ENCODE measurements around the gene CFAP45. TPM values are rescaled to one million over a fixed set of nuclear protein-coding genes. Genes with fewer than 3 reads are reported as not detected.
A peak's percentile ranks its signal among the peaks of the same experiment; 100 is the strongest.

CFAP45 gene, protein sequence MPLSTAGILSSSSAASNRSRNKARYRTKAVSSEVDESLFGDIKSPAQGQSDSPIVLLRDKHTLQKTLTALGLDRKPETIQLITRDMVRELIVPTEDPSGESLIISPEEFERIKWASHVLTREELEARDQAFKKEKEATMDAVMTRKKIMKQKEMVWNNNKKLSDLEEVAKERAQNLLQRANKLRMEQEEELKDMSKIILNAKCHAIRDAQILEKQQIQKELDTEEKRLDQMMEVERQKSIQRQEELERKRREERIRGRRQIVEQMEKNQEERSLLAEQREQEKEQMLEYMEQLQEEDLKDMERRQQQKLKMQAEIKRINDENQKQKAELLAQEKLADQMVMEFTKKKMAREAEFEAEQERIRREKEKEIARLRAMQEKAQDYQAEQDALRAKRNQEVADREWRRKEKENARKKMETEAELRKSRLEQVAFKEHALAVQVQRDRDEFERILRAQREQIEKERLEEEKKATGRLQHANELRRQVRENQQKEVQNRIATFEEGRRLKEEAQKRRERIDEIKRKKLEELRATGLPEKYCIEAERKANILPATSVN
- 1 to 10 TPM in 1 of 4 donors, not detected in 3; 2.5 TPM for total RNA-seq

- Histone ChIP-seq H3K4me1 (peaks cover 0 to 16% (median 0%) of the 10 kb centered on the region in 4 donors), H3K36me3 (no peaks in the 10 kb centered on the region), H3K27ac (peak within 1 kb of the TSS in 2 of 4 donors; percentile 17 to 36), H3K27me3 (no peaks in the 10 kb centered on the region), H3K4me3 (no peak within 1 kb of the TSS), H3K9me3 (no peaks in the 10 kb centered on the region)
- peak; percentile 33 to 93 (median 88) for DNase-seq
- TF ChIP-seq, protein P1, sequence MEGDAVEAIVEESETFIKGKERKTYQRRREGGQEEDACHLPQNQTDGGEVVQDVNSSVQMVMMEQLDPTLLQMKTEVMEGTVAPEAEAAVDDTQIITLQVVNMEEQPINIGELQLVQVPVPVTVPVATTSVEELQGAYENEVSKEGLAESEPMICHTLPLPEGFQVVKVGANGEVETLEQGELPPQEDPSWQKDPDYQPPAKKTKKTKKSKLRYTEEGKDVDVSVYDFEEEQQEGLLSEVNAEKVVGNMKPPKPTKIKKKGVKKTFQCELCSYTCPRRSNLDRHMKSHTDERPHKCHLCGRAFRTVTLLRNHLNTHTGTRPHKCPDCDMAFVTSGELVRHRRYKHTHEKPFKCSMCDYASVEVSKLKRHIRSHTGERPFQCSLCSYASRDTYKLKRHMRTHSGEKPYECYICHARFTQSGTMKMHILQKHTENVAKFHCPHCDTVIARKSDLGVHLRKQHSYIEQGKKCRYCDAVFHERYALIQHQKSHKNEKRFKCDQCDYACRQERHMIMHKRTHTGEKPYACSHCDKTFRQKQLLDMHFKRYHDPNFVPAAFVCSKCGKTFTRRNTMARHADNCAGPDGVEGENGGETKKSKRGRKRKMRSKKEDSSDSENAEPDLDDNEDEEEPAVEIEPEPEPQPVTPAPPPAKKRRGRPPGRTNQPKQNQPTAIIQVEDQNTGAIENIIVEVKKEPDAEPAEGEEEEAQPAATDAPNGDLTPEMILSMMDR (IDR thresholded peaks at IDR 0.05), result no peak
- TF ChIP-seq POLR2A (IDR thresholded peaks at IDR 0.05), result no peak
Measured at GRCh38 chr1:159900086-159900680, at the start of gene CFAP45. Gene CFAP45, minus strand, starts transcription at chr1:159900165. Its CDS starts 67 bp downstream, at chr1:159900098.

GRCh38 chr1:159949123-159949522 is 49.2 kb upstream of the CFAP45 start:
- peak in 2 of 3 donors; percentile 63 to 66 for DNase-seq
- Histone ChIP-seq H3K4me1 (peaks cover 0 to 24% (median 11%) of the 10 kb centered on the region in 4 donors), H3K27ac (peak overlapping the region in 2 of 4 donors; percentile 20 to 69), H3K9me3 (no peaks in the 10 kb centered on the region), H3K36me3 (no peaks in the 10 kb centered on the region), H3K27me3 (no peaks in the 10 kb centered on the region), H3K4me3 (no peak overlapping the region)
- TF ChIP-seq, protein P1 (IDR thresholded peaks at IDR 0.05), result no peak
- no peak for TF ChIP-seq POLR2A (IDR thresholded peaks at IDR 0.05)

DNA sequence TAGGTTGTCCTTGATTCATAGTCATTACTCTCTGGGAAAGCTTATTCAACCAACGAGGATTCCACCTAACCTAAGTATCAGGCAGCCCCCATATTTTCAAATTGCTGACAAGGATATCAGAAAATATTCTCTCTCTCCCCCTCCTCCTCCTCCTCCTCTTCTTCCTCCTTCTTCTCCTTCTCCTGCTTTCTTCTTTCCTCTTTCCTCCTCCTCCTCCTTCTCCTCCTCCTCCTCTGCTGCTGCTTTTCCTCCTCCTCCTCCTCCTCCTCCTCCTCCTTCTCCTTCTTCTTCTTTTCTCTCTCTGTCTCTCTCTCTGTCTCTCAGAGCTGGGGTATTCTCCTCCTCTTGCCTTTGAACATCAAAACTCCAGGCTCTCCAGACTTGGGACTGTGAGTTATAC is 48.0 kb upstream of the CFAP45 start:
- no peaks in the 10 kb centered on the region for H3K9me3 ChIP-seq
- peaks cover 0 to 24% (median 11%) of the 10 kb centered on the region in 4 donors for H3K4me1 ChIP-seq
- H3K27ac ChIP-seq, result peak overlapping the region in 1 of 4 donors; percentile 69
- no peaks in the 10 kb centered on the region for H3K27me3 ChIP-seq
- H3K4me3 ChIP-seq, result no peak overlapping the region
- H3K36me3 ChIP-seq, result no peaks in the 10 kb centered on the region
- TF ChIP-seq, protein P1 (IDR thresholded peaks at IDR 0.05), result no peak
- no peak for TF ChIP-seq POLR2A (IDR thresholded peaks at IDR 0.05)
- DNase-seq, result no peak

DNA sequence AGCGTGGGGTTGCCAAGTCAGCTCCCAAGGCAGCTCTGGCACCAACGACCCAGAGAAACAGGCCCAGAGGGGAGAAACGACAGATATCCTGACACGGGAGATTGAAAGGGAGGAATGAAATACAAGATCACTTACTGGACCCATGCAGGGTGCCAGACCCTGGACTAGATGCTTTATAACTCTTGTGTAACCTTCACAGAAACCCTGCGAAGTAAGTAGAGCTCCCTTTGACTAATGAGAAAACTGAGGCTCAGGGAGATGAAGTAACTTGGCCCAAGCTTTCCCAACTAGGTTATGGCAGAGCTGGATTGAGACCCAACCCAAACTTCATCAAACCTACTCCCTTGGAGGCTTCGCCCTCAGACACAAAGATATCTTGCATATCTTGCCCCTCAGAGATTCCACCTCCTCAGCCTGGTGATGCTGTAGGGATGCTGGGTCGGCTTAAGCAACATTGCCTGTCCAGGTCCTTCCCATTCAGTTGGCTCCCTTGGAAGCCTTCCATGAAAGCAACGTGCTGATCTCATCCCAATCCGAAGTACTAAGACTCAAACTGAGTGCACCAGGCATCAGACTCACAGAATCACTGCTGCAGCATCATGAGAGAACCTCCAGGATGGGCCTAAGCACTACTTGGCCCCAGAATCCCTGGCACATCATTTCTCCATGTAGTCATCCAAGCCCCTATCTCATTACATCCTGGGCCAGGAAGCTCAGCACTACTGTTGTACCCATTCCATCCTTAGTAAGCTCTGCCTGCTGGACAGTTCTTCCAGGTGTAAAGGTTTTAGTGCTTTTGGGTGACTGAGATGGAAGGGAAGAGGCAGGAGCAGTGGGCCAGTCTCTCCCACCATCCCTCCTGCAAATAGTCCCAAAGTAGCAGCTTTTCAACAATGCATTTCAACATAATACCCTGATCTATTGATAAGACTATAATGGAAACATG is 46.5 kb upstream of the CFAP45 start:
- H3K36me3 ChIP-seq, result no peaks in the 10 kb centered on the region
- H3K27ac ChIP-seq, result peak overlapping the region in 1 of 4 donors; percentile 84
- H3K4me3 ChIP-seq, result peak overlapping the region in 3 of 4 donors; percentile 36 to 67 (median 51)
- TF ChIP-seq POLR2A (IDR thresholded peaks at IDR 0.05), result no peak
- TF ChIP-seq, protein P1 (IDR thresholded peaks at IDR 0.05), result no peak
- H3K27me3 ChIP-seq, result no peaks in the 10 kb centered on the region
- H3K9me3 ChIP-seq, result no peaks in the 10 kb centered on the region
- DNase-seq, result no peak
- H3K4me1 ChIP-seq, result peaks cover 0 to 24% (median 11%) of the 10 kb centered on the region in 4 donors
